Measurements from ENCODE around the gene ASH1L.

Gene ASH1L

DNA sequence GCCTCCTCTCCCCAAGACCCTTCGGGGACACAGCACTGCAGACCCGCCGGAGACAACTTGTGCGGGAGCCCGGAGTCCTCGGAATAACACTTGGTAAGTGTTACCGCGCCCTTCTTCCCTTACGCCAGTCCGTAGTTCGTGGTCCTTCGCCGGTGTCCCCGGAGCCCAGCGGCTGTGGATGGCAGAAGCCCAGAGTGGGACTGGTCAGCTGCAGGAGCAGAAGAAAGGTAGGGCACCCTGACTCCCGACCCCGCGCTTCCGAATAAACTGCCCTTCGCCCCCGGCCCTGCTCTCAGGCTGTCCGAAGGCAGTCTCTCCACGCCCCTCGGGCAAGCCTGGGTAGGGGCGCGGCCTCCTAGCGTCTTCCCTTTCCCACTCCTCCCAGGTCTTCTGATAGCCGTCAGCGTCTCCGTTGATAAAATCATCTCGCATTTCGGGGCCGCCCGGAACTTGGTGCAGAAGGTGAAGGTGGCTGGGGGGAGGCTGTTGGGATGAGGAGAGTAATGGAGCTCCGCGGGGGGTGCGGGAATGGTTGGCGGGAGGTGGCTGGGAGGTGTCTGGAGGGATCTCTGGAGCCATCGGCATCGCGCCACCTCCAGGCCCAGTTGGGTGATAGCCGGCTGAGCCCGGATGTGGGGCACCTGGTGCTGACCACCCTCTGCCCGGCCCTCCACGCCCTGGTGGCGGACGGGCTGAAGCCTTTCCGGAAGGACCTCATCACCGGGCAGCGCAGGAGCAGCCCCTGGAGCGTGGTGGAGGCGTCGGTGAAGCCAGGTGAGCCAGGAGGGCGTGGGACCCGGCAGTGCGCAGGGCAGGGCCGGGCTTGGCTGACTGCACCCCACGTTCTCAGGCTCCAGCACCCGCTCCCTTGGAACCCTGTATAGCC, 237.6 kb downstream of the ASH1L start:
- DNase-seq: no peak

DNA sequence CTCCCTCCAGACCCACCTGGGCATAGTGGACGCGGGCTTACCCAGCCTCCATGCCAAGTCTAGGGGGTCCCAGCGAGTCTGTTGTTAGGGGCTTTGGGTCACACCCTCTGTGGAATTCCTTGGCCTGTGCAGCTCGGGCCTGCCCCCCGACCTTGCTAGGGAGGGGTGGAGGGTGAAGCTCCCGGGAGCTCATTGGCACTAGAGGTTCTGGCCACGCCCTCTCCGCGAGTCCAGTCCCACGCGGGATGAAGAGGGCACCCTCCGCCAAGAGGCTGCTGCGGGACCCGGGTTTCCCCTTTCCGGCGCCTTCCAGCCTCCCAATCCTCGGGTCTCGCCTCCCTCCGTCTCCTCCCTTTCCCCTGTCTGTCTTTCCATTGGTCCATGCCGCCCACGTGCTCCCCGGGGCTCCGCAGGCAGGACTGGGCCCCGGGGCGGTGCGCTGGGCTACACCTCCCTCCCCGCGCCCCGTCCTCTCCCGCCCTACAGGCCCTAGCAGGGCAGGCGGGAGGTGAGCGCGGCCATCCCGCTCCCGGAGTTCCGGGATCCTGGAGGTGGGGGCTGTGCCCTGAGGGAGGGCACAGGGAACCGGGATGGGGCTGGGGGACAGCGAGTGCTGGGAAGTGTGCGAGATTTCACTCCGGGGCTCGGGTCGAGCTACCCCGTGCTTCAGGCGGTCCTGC, 238.4 kb downstream of the ASH1L start:
- DNase-seq: peak; percentile 92

DNA sequence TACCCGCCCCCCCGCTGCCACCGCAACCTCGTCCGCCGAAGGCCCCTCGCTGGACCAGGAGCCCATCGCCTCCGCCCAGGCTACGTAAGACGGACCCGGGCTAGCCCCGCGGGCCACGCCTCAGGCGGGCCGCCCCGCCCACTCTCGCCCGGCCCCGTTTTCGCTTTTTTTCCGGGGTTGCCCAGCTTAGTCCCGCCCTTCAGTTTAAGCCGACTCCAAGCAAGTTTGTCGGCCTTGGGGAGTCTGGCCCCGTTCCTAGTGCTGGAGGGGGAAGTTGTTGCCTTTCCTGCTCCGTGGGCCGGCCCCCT, 238.9 kb downstream of the ASH1L start:
- peak; percentile 80 for DNase-seq

DNA sequence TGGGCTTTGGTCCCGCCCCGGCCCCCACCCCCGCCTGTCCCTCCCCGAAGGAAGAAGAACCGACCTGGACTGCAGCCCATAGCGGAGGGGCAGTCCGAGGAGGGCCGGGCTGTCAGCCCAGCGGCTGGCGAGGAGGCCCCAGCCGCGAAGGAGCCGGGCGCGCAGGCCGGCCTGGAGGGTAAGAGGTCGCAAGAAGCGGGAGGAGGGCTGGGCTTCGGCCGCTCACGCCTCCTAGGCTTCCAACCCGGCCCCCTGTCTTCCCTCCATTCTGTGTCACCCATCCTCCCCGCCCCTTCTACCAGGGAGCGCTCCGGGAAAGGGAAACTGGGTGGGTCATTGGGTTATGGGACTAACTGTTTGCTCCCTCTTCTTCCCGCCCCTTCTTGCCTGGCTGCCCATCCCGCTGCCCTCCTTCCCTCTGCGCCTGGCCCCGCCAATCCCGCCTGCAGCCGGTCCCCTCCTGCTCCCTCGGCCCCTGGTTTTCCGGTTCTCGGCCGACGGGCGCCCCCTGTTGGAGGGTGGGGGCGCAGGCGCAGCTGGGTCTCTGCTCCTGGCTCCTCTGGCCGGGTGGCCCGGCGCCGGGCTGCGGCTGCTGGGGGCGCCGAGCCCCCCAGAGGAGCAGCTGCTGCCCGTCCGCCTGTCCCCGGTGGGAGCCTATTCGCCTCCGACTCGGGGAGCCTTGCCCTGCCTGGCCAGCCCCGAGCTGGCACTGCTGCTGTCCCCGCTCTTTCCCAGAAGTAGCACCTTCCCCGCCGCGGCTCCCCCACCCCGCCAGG, 239.5 kb downstream of the ASH1L start:
- peak; percentile 88 for DNase-seq

DNA sequence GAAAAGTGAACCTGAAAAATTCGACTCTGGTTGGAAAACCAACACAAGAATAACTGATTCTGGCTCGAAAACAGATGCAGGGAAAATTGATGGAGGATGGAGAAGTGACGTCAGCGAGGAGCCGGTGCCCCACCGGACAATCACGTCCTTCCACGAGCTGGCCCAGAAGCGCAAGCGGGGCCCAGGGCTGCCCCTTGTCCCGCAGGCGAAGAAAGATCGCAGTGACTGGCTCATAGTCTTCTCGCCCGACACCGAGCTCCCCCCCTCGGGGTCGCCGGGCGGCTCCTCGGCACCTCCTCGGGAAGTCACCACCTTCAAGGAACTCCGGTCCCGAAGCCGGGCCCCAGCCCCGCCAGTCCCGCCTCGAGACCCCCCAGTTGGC, 240.0 kb downstream of the ASH1L start:
- no peak for DNase-seq

DNA sequence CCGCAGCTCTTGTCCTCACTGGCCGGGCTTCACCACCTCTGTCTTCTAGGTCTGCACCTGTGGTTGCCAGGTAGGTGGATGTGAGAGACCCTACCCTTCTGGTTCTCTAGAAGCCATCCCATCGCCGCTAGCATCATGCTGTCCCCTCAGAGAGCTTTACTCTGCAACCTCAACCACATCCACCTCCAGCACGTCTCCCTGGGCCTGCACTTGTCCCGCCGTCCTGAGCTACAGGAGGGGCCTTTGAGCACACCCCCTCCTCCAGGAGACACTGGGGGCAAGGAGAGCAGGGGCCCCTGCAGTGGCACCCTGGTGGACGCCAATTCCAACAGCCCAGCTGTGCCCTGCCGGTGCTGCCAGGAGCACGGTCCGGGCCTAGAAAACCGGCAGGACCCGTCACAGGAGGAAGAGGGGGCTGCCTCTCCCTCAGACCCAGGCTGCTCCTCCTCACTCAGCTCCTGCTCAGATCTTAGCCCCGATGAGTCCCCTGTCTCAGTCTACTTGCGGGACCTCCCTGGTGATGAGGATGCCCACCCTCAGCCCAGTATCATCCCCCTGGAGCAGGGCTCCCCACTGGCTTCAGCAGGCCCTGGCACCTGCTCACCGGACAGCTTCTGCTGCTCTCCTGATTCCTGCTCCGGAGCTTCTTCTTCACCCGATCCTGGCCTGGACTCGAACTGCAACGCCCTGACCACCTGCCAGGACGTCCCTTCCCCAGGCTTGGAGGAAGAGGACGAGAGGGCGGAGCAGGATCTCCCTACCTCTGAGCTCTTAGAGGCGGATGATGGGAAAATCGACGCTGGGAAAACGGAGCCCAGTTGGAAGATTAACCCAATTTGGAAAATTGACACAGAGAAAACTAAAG, 240.7 kb downstream of the ASH1L start:
- no peak for DNase-seq

DNA sequence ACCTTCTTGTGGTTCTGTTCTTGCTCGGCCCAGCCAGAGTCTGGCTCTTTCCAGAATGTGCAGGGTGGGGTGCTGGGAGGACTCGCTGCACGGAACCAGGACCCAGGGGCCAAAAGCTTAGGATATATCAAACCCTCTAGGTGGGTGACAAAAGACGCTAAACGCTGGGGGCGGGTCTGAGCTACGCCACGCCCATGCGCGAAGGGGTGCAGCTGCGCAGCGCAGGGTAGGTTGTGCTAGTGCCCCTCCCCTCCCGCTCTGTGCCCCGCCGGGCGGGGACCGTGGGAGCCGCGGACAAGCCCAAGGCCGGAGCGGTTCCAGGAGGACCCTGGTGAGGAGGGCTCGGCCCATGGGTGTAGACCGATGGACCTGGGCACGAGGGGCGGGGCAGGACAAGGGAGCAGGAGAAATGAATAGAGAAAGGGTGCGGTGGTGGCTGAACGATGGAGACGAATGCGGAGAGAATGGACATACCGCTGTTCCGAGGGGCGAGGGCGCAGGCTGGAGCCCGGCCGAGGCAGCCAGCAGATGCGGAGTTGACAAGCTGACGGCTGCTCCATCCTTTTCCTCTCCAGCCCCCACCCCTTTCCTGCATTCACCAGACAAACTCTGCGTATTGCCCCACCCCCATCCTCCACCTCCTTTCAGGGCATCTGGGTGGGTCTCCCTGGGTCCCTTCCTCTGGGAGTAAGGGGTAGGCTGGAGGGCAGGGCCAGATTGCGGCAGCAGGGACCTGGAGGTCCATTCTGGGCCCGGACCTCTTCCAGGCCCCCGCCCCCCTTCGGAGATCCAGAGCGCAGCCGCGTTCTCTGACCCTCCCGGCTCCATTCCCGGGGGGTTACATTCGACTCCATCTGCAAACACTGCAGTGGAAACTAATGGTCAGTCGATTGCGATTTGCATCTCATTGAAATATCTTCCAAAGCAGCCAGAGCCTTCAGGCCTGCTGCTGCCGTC, 241.7 kb downstream of the ASH1L start, which contains the start of gene RUSC1:
TSS of gene RUSC1 (plus strand) at position 234 of the 957 bp plus-strand sequence. CDS start 880 bp downstream, outside the sequence.
- DNase-seq: peak; percentile 72

DNA sequence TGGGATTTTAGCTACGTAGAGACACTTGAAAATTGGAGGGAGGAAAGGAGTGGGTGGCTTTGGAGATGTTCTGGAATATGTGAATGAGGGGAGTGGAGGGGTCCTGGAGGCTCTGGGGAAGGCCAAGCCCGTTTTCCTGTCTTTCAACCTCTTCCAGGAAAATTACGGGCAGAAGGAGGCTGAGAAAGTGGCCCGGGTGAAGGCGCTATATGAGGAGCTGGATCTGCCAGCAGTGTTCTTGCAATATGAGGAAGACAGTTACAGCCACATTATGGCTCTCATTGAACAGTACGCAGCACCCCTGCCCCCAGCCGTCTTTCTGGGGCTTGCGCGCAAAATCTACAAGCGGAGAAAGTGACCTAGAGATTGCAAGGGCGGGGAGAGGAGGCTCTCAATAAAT, 242.4 kb downstream of the ASH1L start:
- DNase-seq: no peak

DNA sequence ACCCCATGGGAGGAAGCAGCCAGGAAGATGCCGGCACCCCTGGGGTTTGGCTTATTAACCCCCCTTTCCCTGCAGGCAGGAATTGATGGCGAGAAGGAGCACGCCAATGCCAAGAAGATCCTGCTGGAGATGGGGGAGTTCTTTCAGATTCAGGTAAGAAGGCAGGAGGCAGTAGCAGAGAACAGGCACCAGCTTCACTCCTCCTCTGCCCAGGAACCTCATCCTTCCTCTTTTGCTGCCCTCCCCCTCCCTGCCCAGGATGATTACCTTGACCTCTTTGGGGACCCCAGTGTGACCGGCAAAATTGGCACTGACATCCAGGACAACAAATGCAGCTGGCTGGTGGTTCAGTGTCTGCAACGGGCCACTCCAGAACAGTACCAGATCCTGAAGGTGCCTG, 243.1 kb downstream of the ASH1L start:
- no peak for DNase-seq

DNA sequence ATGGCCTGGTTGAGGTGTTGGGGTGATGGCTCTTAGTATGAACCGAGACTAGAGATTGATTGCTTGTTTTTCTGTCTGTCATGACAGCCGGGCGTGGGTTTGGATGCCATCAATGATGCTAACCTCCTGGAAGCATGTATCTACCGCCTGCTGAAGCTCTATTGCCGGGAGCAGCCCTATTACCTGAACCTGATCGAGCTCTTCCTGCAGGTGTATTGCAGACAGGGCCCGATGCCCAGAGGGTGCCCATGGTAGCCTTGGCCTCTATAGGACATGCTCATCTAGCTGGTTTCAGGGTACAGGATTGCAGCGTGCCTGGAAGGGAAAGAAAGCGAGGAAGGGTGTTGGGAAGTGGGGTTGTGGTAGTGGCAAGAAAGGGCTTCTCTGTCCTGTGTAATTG, 244.5 kb downstream of the ASH1L start:
- DNase-seq: no peak

DNA sequence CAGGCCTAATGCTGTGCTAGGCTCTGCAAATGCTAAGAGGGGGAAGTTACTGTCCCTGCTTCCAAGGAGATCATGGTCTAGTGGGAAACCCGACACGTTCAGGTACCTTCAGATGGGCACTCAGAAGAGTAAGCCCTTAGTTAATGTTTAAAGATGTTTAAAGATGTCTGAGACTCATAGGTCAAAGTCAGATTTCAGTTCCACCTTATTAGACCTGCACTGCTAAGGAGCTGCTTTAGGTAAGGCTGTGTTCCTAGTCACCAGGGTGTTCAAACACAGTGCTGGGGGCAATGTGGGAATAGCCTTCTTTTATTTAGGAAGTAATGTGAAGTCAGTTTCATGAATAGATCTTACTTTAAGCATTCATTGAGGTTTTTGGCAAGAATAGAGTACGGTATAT, 245.7 kb downstream of the ASH1L start:
- no peak for DNase-seq

DNA sequence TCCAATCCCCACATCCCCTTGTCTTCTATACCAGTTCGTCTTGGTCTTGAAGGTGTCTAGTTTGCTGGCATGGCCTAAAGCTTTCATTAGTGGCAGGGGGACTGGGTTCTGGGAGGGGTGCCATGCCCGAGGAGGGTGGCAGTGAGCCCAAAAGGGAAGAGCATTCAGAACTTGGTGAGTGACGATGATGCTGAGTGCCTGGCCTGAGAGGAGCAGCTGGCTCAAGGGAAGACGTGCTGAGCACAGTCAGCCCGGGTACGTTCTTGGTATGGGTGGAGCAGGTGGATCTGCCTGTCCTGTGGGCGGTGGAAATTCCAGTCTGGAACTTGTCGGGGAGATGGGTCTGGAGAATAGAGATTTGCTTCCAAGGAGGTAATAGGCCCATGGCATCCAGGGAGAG, 249.3 kb downstream of the ASH1L start:
- no peak for DNase-seq

DNA sequence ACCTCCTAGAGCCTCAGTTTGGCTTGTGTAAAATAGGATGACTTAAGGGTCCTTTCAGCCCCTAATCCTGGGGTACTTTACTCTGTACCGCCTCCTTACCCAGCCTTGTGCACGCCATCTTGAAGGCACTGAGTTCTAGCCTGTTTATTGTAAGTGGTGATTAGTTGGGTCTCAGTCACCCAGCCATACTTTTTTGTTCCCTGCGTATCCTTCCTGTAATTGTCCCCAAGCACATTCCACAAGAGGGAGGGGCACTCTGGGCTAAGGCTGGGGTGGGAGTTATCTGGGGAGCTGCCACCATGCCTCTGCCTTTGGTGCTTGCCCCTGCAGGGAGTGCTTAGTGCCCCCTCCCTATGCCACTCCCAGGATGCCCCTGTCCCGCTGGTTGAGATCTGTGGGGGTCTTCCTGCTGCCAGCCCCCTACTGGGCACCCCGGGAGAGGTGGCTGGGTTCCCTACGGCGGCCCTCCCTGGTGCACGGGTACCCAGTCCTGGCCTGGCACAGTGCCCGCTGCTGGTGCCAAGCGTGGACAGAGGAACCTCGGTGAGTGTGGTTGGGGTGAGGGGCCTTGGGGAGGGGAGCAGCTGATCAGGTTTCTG, 253.1 kb downstream of the ASH1L start:
- no peak for DNase-seq

DNA sequence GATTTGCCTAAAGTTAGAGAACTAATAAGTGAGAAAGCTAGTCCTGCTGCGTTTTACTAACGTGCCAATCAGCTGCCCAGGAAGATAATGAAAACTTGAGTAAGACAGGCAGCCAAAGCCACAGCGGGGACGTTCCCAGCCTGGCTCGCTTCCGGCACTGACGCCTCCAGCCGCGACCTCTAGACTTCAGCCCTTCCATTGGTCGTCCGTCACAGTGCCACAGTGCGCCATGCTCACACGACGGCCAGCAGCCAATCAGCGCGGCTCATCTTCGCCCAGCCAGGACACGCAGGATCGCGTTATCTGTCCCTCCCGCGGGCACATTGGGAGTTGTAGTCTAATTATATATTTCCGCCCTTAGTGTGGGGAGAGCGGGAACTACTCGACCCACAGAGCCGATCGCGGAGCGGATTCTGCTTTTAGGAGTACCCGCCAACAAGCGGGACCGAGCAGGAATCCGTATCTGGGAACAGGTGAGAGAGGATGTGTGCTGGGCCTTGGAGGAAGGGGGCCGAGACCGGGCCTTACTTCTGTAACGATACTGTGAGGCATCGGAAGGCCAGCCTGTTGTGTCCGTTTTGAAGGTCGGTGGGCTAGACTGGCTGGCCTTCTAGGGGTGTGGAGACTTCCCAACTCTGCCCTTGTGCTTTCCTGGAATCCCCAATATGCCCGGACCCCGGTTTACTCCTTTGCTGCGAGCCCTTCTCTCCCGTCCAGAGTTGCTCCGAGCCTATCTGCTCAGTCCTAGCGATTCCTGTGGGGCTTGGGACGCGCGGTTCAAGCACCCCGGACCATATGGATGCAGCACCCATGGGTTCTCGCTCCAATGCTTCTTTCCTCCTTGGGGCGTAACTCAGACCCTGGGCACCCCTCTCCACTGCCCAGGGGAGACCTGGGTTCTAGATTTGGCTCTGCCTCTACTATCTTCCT, 253.8 kb downstream of the ASH1L start, which contains the start of gene FDPS:
TSS of gene FDPS (plus strand) at position 374 of the 930 bp plus-strand sequence. CDS start 924 bp downstream, outside the sequence.
- DNase-seq: peak; percentile 98

DNA sequence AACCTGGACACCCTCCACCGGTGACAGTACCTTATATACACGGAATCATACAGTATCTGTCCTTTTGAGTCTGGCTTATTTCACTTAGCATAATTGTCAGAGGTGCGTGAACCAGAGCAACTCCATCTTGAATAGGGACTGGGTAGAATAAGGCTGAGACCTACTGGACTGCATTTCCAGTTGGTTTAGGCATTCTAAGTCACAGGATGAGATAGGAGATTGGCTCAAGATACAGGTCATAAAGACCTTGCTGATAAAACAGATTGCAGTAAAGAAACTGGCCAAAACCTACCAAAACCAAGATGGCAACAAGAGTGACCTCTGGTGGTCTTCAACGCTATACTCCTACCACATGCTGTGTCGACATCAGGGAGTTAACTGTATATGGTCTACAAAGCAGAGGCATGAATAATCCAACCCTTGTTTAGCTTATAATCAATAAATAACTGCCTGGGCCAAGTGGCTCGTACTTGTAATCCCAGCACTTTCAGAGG, 255.3 kb downstream of the ASH1L start:
- DNase-seq: no peak

DNA sequence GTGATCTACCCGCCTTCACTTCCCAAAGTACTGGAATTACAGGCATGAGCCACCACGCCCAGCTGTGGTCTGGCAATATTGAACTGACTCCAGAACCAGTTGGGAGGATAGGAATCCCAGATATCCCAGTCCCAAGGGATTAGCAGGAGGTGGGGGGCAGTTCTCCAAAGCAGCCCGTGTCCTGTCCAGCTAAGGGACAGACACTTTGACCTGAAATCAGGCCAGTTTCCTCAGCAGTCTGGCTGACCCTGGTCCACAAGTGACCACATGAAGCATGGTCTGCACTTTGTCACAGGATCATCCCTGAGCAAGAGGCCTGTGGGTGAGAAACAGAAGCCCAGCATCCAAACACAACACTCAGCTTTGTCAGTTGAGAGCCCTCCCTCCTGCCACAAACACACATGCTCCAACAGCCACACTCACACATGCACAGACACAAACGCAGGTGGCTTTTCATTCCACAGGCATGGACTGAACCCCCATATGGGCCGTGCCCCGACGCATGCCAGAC, 256.7 kb downstream of the ASH1L start:
- no peak for DNase-seq

DNA sequence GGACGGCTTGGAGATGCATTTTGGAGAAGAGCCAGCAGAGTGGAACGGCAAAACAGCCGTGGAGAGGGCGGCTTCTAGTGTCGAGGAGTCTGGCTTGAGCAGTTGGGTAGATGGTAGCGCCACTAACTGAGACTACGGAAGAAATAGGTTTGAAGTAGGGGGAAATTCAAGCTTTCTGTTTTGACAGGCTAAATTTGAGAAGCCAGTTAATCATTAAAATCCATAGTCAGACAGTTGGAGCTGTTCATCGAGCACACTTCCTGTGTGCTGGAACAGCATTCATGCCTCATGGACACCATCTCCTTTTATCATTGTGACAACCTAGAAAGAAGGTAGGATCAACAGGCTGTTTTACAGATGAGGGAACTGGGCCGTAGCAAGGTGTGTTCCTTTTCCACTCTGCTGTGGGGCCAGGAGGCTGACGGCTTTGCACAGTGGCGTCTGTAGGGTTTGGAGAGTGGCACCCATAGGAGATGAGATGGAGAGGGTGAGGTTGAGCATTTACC, 258.0 kb downstream of the ASH1L start:
- no peak for DNase-seq

DNA sequence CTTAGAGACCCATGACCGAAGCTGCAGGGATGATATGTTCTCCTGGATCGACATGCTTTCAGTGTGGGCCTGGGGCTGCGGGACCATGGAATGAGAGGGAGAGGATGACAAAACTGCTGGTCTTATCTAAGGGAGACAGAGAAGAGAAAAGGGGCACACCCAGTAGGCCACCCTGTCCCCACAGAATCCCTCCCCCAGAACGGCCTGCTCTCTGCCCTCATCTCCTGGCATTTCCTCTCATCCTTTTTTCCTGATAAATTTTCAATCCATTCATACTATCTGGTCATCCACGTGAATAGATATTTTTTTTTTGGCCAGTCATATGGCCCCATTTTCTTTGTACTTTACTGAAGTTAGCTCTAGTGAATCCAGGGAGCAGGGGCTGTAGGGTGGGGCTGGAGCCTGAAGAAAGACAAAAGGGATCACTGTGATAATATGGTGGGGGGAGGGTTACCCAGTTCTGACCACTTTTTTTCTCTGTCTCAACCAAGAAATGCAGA, 261.2 kb downstream of the ASH1L start, which contains the start of gene PKLR:
TSS of gene PKLR (minus strand) at position 97 of the 500 bp plus-strand sequence. CDS start at position 54, 43 bp downstream.
- no peak for DNase-seq
